Stimulated activated CD4-positive, alpha-beta T cell treated with anti-CD3 and anti-CD28 coated beads, Interleukin-2, amount 100 ng/mL, for 4 hours (primary cell): Measurements from ENCODE around the gene TBCC.

Source experiments
- DNase-seq: peaks from one replicate; pipeline ENCODE4 v3.0.0-alpha.2; 2020; ENCODE audit warnings: low read depth

The TBCC gene, protein sequence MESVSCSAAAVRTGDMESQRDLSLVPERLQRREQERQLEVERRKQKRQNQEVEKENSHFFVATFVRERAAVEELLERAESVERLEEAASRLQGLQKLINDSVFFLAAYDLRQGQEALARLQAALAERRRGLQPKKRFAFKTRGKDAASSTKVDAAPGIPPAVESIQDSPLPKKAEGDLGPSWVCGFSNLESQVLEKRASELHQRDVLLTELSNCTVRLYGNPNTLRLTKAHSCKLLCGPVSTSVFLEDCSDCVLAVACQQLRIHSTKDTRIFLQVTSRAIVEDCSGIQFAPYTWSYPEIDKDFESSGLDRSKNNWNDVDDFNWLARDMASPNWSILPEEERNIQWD

DNA sequence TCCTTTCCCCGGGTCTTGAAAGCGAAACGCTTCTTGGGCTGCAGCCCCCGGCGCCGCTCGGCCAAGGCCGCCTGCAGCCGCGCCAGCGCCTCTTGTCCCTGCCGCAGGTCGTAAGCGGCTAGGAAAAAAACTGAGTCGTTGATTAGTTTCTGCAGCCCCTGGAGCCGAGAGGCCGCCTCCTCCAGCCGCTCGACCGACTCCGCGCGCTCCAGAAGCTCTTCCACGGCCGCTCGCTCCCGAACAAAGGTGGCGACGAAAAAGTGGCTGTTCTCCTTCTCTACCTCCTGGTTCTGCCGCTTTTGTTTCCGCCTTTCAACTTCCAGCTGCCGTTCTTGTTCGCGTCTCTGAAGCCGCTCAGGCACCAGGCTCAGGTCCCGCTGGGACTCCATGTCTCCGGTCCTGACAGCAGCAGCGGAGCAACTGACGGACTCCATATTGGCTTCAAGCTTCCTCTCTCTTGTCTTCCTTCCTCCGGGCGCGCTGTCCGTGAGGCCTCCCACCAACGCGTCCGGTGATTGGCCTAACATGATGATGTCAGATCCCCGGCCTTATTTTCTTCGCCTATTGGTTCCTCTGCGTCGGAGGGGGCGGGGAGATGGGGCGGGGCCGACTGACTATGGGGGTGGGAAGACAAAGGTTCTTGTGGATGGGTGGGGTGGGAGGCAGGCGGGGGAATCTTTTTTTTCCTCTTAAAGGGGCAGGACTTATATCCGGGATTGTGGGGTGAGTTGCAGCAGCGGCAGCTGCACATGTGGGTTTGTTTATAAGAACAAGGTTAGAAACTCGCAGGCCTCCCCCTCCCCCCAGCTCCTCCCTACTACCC, at the start of gene TBCC:
TBCC (minus strand) TSS at position 464 of the 823 bp plus-strand sequence; CDS start at position 434, 30 bp downstream.
- DNase-seq, result peak; percentile 90

GRCh38 chr6:42795651-42796050, 49.7 kb upstream of the TBCC start:
- no peak for DNase-seq

DNA sequence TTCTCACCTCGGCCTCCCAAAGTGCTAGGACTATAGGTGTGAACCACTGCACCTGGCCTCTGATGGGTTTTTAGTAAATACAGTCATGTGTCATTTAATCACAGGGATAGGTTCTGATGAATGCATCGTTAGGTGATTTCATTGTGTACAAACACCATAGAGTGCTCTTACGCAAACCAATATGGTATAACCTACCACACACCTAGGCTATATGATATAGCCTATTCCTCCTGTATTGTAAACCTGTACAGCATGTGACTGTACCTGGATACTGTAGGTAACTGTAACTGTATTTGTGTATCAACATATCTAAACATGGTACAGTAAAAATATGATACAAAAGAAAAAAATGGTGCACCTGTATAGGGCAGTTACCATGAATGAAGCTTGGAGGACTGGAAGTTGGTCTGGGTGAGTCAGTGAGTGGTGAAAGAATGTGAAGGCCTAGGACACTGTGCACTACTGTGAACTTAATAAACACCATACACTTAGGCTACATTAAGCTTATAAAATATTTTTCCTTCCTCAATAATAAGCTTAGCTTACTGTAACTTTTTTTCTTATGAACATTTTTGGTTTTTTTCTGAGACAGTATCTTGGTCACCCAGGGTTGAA, 45.9 kb upstream of the TBCC start:
- no peak for DNase-seq

GRCh38 chr6:42790549-42791181, 44.8 kb upstream of the TBCC start:
- no peak for DNase-seq

DNA sequence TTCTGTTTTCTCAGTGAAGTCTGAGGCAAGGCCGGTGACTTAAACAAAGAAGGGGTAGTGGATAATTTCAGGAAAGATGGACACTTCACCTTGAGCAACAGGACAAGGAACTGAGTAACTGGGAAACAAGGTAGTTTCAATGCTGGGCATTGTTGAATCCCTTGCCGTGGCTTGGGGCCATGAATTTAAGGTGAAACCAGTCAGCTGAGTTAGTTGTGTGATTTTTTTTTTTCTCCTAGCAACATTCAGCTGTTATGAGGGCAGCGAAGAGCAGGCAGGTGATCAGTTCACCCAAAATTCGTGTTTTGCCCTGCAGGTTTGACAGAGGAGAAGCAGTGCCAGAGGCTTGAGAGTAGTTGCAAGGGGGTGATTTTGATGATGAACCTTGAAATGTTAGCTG, 42.8 kb upstream of the TBCC start:
- no peak for DNase-seq

DNA sequence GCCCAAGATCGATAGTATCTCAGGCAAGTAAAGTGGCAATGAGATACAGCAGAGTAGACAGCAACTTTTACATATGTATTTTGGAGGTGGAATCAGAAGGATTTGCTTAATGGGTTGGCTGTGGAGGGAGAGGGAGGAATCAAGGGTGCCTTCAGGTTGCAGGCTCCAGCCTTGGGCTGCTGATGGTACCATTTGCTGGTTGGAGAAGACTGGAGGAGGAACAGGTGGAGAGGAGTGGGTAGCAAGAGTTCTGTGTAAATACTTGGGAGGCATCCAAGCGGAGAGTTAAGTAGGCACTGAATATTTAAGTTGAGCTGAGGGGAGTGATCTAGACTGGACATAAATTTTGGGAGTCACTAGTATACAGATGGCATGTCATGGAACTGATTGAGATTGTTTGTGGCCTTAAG, 41.2 kb upstream of the TBCC start:
- DNase-seq, result no peak

DNA sequence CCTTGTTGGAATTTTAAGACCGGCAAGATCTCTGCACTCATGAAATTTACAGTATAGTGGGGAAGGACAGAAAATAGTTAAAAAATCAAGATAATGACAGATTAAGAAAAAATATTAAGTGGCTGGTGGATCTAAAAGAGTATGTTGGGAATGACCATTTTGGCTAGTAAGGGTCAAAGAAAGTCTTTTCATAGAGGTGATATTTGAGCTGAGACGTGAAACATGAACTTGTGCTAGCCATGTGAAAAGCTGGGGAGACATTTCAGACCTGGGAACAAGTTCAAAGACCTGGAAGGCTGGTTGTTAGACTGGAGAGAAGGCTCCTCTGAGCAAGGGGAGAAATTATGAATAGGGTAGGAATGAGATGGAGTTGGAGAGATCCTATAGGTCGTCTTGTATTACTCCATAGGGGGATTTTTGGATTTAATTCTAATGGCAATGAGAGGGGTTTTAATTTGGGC, 40.7 kb upstream of the TBCC start:
- no peak for DNase-seq

- DNase-seq, result no peak
These were observed 39.0 kb upstream of the TBCC start for GRCh38 chr6:42784717-42785498.

DNA sequence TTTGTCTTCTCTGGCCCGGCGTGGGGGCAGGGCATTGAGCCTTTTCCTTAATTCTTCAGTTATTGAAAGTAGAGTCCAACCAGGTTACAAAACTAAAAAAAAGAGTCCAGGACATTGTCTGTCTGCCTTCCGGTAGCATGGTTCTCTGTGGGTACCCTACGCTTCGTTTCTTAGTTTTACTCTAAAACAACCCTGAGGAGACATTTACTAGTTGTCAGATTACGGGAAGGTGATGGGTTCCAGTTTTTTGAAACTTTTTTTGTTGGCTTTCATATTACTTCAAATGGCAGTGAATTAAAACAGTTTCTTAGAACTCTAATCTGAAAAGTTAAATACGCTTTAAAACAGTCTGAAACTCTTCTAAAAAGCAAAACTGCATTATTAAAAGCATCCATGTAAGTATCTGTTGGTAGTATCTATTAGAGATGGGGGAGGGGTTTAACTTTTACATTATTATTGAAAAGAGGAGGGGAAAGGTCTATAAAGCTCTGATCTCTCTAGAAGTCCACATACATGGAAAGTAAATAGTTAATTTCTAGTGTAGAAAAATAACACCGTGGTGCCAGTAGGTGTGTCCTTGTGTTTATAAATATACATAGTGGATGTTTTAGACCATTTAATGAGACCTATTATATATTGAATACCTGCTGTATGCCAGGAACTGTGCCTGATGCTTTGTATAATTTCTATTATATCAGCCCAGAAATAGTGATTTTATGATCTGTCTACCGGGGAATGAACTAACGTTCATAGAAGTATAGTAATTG, 38.2 kb upstream of the TBCC start:
- DNase-seq, result no peak

GRCh38 chr6:42783177-42783875, 37.4 kb upstream of the TBCC start:
- DNase-seq, result peak; percentile 57

DNA sequence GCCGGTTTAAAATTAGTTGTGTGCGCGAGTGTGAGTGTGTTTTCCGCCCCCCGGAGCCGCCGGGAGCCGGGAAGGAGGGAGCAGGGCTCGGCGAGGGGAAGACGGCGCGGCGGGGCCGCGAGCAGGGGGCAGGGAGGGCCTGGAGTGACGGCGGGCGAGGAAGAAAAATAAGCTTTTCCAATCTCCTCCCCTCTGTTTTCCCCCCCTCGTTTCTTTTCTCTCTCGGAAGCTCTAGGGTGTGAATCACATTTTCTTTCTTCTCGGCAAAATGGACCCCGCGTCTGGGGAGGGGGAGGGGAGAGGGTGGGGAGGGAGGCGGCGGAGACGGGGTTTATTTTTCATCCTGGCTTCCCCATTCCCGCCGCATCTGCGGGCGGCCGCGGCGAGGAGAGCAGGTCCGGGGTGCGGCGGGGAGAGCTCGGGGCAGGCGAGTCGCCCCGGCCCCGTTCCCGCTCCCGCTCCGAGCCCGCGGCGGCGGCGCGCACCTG, 36.8 kb upstream of the TBCC start:
- peak; percentile 66 for DNase-seq

DNA sequence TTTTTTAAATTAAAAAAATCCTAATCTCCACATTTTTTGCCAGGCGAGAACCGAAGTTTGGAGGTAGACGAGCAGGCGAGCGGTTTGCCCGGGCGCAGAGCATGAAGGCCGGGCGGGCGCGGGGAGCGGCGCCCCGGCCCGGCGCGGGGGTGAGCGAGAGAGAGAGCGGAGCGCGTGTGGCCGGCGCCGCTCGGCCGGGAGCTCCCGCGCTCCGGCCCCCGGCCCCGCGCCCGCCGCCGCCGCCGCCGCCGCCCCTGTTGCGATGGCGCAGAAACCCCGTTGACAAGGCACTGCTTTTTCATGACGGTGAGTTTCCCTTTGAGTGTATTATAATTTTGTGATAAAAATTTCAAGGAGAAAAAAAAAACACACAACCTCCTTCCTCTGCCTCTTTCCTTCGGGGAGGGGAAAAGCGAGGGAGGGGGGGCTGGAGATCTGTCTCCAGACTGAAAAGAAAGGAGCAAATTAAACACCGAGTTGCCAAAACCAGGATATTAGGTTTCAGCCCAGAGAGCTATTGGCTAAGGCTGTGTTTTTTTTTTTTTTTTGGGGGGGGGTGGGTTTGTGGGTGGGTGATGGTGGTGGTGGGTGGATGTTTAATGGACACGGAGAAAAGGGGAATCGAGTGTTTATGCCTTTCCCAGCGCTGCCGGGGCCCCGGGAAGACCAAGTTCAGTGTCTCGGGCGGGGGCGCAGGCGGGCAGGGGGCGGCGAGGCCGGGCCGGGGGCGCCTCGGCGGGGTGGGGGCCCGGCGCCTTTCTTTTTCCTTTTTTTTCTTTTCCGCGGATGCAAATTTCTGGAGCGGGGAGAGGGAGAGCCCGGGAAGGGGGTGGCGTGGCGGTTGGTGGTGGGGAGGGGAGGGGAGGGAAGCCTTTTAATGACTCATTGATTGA, 36.1 kb upstream of the TBCC start, which contains the start of gene BICRAL:
BICRAL (plus strand) TSS at position 257 of the 893 bp plus-strand sequence. CDS start 39,971 bp downstream, outside the sequence.
- peak; percentile 57 for DNase-seq

DNA sequence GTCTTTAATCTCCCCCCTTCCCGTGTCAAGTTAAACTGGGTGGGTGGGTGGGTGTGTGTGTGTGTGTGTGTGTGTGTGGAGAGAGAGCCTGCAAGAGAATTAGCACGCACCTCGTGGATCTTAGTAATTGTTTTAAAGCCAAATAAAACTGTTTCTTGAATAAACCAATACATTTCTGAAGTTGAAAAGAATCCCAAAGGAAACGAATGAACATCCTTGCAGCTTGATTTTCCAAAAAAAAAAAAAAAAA, 35.6 kb upstream of the TBCC start:
- peak; percentile 5 for DNase-seq

GRCh38 chr6:42779521-42779920, 33.6 kb upstream of the TBCC start:
- no peak for DNase-seq

GRCh38 chr6:42778122-42778521, 32.2 kb upstream of the TBCC start:
- DNase-seq, result no peak

- DNase-seq, result no peak
These were observed 31.4 kb upstream of the TBCC start for GRCh38 chr6:42777126-42777822.

DNA sequence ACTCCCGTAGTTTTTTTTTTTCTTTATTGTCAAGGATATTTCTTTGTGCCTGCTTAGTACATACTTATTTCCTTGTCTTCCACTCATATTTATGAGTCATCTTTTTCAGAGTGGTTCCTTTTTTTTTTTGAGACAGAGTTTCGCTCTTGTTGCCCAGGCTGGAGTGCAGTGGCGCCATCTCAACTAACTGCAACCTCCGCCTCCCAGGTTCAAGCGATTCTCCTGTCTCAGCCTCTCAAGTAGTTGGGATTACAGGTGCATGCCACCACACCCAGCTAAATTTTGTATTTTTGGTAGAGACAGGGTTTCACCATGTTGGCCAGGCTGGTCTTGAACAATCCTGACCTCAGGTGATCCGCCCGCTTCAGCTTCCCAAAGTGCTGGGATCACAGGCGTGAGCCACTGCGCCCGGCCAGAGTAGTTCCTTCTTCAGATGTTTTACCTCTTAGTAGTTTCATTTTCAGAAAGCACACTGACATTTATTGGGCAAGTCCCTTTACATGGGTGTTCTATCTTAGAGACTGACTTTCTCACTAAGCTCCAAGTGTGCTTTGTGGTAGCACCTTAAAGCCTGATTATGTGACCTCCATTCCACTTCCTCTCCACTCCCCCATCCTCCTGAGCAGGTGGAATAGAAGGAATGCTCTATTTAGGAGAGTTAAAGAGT, 29.1 kb upstream of the TBCC start:
- peak; percentile 22 for DNase-seq

DNA sequence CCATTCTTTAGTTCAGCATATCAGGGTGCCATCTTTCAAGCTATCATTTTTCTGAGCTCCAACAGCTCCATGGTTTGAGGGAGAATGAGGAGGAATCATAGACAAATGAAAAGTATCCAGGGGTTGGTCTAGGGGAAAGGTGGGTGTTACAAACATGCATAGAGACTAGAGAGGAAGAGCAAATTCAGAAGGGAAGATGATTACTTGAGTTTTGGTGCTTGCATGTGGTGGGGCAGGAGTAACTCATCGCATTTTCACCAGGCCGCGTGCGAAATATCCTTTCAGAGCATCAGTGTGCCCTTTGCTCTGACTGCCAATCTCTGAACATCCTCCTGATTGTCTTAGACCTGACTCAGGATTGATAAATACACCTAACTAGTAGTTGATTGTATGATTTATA, 28.3 kb upstream of the TBCC start:
- peak; percentile 4 for DNase-seq
